ENCODE results near the gene RASL10A. TPM values are rescaled to one million over a fixed set of nuclear protein-coding genes. Genes with fewer than 3 reads are reported as not detected.
A peak's percentile ranks its signal among the peaks of the same experiment; 100 is the strongest.

RASL10A gene
- total RNA-seq, 1 donor from 2014 or later: not detected

DNA sequence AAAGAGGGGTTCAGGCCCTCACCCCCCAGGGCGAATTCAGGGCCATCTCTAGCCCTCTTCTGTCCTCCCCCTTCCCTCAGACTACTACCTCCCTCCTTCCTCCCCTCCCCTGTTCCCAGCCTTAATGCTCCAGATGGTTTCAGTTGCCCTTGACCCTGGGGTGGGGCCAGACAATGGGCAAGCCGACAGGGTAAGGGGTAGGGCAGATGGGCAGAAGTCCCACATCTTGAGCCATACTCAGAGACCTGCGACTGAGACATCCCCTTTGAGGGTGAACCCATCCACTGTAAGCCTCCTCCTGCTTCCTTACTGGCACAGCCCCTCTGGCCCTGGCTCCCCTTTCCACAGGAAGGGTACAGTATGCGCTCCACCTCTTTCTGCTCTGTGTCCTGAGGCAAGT lies 49.6 kb downstream of the RASL10A start:
- no peaks in the 10 kb centered on the region for H3K27me3 Mint-ChIP-seq (ENCODE audit: unreplicated experiment)
- peak; percentile 70 for DNase-seq (ENCODE audit: extremely low spot score, unreplicated experiment)
- peaks cover 15% of the 10 kb centered on the region for H3K36me3 Mint-ChIP-seq (ENCODE audit: unreplicated experiment)
- no peaks in the 10 kb centered on the region for H3K9me3 Mint-ChIP-seq (ENCODE audit: unreplicated experiment)
- H3K4me1 Mint-ChIP-seq (ENCODE audit: unreplicated experiment): peaks cover 37% of the 10 kb centered on the region
- peak overlapping the region; percentile 94 for H3K4me3 Mint-ChIP-seq (ENCODE audit: unreplicated experiment)
- TF ChIP-seq, protein P1, sequence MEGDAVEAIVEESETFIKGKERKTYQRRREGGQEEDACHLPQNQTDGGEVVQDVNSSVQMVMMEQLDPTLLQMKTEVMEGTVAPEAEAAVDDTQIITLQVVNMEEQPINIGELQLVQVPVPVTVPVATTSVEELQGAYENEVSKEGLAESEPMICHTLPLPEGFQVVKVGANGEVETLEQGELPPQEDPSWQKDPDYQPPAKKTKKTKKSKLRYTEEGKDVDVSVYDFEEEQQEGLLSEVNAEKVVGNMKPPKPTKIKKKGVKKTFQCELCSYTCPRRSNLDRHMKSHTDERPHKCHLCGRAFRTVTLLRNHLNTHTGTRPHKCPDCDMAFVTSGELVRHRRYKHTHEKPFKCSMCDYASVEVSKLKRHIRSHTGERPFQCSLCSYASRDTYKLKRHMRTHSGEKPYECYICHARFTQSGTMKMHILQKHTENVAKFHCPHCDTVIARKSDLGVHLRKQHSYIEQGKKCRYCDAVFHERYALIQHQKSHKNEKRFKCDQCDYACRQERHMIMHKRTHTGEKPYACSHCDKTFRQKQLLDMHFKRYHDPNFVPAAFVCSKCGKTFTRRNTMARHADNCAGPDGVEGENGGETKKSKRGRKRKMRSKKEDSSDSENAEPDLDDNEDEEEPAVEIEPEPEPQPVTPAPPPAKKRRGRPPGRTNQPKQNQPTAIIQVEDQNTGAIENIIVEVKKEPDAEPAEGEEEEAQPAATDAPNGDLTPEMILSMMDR (IDR thresholded peaks at IDR 0.05): no peak
- peak overlapping the region; percentile 99 for H3K27ac Mint-ChIP-seq (ENCODE audit: unreplicated experiment)

DNA sequence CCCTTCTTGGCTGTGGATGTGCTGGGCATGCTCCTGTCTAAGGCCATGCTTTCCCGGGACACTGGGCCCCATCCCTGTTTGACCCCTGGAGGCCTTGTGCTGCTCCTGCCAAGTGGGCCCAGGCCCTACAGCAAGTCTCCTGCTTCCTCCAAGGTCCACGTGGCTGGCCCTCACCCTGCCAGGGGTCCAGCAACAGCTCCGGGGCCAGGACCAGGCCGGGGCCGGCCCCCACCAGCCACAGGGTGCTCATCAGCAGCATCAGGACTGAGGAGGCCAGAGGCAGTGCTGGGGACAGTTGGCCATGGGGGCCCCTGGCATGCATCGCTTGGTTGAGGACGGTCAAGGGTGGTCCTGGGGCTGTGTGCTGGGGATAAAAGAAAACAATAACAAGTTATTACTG lies 50.2 kb downstream of the RASL10A start:
- TF ChIP-seq, protein P1 (IDR thresholded peaks at IDR 0.05): no peak
- Mint-ChIP-seq H3K4me1 (ENCODE audit: unreplicated experiment) (peaks cover 31% of the 10 kb centered on the region), H3K4me3 (ENCODE audit: unreplicated experiment) (no peak overlapping the region), H3K36me3 (ENCODE audit: unreplicated experiment) (peaks cover 9% of the 10 kb centered on the region), H3K27me3 (ENCODE audit: unreplicated experiment) (no peaks in the 10 kb centered on the region), H3K9me3 (ENCODE audit: unreplicated experiment) (no peaks in the 10 kb centered on the region), H3K27ac (ENCODE audit: unreplicated experiment) (no peak overlapping the region)
- DNase-seq (ENCODE audit: extremely low spot score, unreplicated experiment): no peak

DNA sequence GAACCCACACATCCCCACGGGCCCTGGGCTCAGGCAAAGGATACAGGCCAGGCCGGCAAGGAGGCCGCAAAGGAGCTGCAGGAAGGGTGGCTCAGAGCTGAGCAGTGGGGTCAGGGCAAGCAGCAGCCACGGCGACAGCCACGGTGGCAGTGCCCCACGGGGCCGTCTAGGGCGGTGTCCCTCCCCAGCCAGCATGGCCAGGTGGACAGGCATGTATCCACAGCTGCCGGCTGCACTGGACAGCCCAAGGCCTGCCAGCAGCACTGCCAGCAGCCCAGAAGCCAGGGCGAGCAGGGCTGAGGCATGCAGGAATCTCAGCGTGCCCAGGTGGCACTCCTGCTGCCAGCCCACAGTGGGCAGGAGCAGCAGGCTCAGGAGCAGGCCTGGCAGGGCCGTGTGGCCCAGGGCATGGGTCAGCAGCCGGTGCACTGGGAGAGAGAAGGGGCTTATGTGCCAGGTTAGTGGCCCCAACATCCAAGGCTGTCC lies 51.7 kb downstream of the RASL10A start:
- Mint-ChIP-seq H3K36me3 (ENCODE audit: unreplicated experiment) (peaks cover 5% of the 10 kb centered on the region), H3K27me3 (ENCODE audit: unreplicated experiment) (no peaks in the 10 kb centered on the region), H3K4me3 (ENCODE audit: unreplicated experiment) (no peak overlapping the region), H3K4me1 (ENCODE audit: unreplicated experiment) (peaks cover 16% of the 10 kb centered on the region), H3K27ac (ENCODE audit: unreplicated experiment) (no peak overlapping the region), H3K9me3 (ENCODE audit: unreplicated experiment) (no peaks in the 10 kb centered on the region)
- DNase-seq (ENCODE audit: extremely low spot score, unreplicated experiment): no peak
- TF ChIP-seq, protein P1 (IDR thresholded peaks at IDR 0.05): no peak

Small RNA genes within 50 kb of the gene (microRNA-seq; reads per million reads assigned to microRNA genes)
- 12.1 reads per million, percentile 18 among the genes with 10 or more reads in this experiment for gene MIR3653 (ENCODE audit: unreplicated experiment)

Other genes with a start within 250 kb of the RASL10A start
- 2.9 and 5.4 TPM in 2 replicates for gene KREMEN1, start 242.7 kb downstream of the RASL10A start, total RNA-seq
- gene EMID1, start 109.8 kb downstream of the RASL10A start, total RNA-seq: 0.42 and 0.51 TPM in 2 replicates
- gene RHBDD3, start 47.7 kb downstream of the RASL10A start, total RNA-seq: 41.0 and 45.8 TPM in 2 replicates
- gene EWSR1, start 47.4 kb downstream of the RASL10A start, total RNA-seq: 218 and 228 TPM in 2 replicates
- gene GAS2L1, start 9.0 kb downstream of the RASL10A start, total RNA-seq: 21.6 and 22.3 TPM in 2 replicates
- 42.0 and 45.4 TPM in 2 replicates for gene AP1B1, start 72.9 kb upstream of the RASL10A start, total RNA-seq
- gene RFPL1, start 122.9 kb upstream of the RASL10A start, total RNA-seq: not detected in 2 replicates
- gene NEFH, start 164.5 kb upstream of the RASL10A start, total RNA-seq: 0.62 and 1.4 TPM in 2 replicates
- gene THOC5, start 238.1 kb upstream of the RASL10A start, total RNA-seq: 57.4 and 60.0 TPM in 2 replicates

All from osteocyte (in vitro differentiated cells).